Activated effector memory CD4-positive, alpha-beta T cell treated with Interleukin-2 at 50 U/mL for 16 hours (primary cell): ENCODE data around the gene PAPSS2.
"Not testable (repeated sequence)": the region's sequence is repeated elsewhere in the genome, so short reads cannot be mapped to it uniquely, and the experiment has no call there.

Source experiments
- DNase-seq: peaks from one replicate; pipeline ENCODE4 v3.0.0-alpha.2; 2020

The PAPSS2 gene

DNA sequence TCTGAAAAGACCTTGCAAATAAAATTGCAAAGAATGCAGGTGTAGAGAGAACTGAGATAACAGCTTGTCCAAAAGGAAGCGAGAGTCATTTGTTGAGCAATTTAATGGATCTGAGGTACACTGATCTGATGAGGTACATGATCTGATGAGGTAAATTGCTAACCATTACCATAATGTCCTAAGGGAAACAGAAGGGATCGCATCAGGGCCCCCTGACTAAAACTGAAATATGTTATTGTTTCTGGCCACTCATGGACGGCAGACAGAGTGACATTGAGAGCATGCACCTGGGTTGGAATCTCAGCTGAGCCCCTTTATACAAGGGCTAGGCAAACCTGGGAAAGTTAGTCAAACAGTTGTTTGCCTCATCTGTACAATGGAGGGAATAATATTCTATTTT lies 15.8 kb upstream of the PAPSS2 start:
- no peak for DNase-seq

DNA sequence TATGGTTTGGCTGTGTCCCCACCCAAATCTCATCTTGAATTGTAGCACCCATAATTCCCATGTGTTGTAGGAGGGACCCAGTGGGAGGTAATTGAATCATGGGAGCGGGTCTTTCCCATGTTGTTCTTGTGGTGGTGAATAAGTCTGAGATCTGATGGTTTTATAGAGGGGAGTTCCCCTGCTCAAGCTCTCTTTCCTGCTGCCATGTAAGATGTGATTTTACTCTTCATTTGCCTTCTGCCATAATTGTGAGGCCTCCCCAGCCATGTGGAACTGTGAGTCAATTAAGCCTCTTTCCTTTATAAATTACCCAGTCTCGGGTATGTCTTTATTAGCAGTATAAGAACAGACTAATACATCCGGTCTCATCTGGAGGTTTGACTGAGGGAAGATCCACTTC lies 15.2 kb upstream of the PAPSS2 start:
- DNase-seq: not testable (repeated sequence)

DNA sequence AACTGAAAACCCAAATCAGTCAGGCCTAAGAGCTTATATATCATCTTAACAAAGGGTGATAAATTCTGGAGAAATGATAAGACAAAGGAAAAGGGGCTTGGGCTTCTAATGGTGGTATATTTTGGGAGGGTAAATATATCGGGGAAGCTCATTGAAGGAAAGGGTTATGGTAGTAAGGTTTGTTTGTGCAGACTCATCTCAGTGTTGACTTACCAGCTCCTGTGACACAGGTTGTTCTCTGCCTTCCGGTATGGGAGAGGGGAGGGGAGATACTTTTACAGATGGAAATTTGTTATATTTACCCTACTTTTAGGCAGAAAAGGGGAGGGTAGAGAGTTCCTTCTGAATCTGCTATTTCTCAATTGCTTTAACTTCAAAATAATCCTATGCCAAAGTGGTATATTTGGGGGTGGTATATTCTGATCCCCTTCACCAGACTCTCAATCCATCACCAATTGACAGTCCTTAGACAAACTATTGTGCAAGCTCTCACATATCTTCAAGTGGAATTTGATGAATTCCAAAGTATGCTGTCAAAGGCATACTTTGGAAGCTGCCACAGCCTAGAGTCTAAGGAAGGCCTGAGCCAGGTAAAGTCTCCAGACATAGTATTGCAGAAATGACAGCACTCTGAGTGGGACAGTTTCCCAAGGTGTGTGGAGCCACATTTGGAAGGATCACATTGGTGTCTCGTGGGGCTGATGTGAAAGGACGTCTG lies 13.3 kb upstream of the PAPSS2 start:
- no peak for DNase-seq

DNA sequence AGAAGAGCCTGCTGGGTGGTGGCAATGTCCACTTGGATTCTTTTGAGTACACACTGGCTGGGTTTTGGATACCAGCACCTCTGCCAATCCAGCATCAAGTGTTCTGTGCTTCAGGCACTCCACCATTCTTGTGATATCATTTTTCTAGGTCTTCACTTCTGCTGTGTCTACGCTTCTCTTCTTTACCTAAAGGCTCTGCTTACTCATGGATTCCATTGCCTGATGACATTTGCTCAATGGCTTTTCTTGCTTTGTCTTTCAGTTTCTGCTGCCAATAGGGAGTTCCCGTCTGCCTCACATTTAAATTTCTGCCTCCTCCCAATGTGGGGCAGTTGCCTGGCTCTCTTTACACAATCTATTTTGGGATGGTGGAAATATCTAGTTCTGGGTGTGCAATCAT lies 12.7 kb upstream of the PAPSS2 start:
- no peak for DNase-seq

DNA sequence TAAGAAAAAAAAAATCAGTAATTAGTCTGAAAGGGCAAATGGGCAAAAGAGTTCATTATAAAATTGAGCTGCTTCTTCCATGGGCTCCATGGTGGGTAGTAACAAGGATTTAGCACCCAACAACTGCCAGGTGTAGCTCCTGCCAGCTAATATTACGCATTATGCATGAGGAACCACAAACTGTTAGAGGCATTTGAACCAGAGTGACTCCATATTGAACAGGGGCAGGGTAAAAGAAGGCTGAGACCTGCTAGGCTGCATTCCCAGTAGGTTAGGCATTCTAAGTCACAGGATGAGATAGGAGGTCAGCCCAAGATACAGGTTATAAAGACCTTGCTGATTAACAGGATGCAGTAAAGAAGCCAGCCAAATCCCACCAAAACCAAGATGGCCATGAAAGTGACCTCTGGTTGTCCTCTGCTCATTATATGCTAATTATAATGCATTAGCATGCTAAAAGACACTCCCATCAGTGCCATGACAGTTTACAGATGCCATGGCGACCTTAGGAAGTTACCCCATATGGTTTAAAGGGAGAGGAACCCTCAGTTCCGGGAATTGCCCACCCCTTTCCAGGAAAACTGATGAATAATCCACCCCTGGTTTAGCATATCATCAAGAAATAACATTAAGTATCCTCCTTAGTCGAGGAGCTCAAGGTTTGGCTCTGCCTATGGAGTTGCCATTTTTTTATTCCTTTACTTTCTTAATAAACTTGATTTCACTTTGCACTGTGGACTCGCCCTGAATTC lies 8.7 kb upstream of the PAPSS2 start:
- DNase-seq: no peak

DNA sequence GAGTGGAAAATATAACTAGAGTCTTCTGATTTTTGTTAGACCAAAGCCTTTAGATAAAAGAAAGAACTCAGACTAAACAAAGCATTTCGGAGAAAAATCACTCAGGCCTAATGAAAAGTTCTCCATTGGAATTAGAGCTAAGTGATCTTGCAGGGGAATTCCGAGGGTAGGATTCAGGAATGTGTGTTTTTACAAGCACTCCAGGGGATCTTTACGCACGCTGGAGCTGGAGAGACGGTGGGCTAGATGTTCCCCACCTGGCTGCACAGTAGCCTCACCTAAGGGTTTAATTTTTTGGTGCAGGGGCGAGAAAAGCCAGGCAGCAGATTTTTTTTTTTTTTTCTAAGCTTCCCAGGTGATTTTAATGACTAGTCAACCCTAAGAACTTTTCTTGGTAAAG lies 7.9 kb upstream of the PAPSS2 start:
- DNase-seq: no peak

DNA sequence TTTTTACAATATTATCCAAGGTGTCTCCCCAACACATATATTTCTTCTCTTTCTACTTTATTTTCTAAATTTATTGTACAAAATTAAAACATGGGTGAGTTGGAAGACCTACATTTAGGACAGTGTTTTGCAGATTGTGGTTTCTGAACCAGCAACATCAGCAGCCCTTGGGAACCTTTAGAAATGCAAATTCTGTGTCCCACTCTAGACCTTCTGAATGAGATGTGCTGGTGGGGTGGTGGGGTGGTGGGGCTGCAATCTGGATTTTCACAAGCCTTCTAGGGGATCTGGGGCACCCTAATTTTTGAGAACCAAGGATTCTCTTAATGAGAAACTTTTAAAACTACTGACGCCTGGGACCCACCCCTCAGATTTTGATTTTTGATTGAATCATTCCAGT lies 7.4 kb upstream of the PAPSS2 start:
- DNase-seq: no peak

DNA sequence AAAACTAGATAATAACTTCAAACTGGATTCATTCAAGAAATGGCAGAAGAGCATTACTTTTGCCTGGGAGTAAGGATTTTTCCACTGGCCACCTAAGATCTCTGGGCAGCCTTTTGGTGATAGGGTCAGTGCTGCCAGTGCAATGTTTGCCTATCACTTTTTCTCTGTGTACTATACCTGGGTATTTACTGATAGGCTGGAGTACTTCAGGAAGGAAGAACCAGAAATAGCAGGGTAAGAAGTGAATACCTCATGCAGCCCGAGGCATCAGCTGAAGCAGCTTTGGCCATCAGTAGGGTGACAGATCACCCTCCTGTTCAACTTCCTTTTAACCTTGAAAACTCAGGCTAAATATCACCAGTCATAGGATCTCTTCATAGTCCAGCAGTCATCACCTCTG lies 5.5 kb upstream of the PAPSS2 start:
- no peak for DNase-seq

DNA sequence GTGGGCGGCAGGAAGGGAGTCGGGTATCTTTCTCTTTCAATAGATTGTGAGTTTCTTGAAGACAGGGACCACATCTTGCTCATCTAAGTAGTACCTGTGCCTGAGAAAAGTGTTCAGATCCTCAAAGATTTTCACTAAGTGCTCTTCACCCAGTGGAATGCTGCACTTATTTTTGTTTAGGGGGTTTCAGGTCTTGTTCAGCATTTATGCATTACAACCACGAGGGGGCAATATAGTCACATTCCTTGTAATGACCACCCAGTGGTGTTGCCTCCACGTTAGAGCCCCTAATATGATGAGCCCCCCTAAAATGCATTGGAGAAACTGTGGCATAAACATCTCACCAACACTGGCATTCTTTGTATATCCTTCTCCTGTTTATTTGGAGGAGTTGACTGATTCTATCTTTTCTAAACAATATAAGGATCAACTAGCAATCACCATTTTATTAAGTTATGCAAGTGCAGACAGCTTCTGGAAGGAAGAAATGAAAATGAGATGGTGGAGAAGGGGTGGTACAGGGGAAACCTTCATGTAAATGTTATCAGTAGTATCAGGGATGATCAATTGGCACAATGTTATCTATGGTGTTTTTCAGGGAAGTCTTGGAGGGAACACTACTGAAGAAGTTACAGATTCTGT lies 3.1 kb upstream of the PAPSS2 start:
- no peak for DNase-seq

DNA sequence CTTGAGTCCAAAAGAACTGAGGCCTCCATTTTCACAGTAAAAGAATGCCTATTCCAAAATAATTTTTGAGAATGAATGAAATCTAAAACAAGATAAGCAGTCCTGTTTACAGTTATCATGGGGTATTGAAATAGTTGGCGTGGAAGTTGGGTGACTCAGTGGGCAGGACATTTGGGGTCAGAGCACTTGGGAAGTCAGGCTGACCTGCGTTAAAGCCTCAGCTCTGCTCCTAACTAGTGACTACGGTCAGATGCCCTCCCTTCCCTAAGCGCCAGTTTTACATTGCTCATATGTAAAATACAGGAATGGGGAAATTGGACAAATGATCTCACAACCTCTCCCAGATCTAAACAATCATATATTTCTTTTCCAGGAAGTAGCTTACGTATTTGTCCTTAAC lies 2.3 kb upstream of the PAPSS2 start:
- DNase-seq: no peak

DNA sequence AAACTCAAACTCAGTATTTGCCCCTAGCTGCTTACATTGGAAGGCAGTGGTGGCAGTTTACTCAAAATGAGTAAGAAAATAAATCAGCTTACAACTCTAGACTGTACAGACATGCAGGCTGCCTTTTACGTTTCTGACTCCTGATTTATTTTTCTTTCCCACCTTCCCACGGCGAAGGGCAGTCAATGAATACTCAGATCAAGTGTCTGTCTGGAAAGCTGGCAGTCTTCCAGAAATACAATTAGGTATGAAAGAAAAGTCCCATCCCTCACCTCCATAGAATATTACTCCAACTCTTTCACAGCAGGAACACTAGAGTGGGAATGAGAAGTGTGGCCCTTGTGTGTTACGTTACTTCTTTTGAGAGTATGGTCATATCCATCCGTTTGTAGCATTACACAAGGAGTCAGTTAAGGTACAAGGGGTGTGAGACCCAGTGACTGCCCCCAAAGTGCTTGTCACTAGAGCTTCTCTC lies 1.3 kb upstream of the PAPSS2 start:
- no peak for DNase-seq

DNA sequence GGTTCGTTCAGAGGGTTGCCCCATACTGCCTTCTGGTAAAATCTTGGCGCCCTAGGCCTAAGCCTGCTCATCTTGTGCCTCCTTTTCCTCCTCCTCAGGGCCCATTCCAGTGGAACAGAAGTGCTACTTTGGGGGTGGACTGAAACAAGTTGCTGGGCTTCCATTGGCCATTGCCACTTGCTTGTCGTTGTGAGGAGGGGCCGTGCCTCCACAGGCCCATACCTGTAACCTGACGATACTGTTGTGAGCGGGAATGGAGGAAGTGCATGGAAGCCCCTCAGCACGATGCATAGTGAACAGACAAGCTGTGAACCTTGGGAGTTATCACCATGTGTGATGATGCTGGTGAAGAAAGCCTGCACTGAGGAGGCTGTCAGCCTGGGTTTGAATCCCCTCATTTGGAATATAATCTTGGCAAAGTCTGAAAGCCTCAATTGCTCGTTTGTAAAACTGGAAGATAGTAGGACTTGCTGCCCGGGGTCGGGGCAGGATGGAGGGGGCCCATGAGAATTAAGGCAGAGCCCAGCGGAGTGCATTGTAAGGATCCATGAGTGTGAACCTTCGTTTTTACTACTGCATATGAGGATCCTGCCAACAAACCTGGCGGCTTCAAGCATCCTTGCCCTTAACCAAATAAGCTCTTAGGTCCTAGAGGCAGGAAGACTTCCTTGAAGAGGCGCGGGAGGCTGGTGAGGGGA lies 671 bp upstream of the PAPSS2 start:
- no peak for DNase-seq

DNA sequence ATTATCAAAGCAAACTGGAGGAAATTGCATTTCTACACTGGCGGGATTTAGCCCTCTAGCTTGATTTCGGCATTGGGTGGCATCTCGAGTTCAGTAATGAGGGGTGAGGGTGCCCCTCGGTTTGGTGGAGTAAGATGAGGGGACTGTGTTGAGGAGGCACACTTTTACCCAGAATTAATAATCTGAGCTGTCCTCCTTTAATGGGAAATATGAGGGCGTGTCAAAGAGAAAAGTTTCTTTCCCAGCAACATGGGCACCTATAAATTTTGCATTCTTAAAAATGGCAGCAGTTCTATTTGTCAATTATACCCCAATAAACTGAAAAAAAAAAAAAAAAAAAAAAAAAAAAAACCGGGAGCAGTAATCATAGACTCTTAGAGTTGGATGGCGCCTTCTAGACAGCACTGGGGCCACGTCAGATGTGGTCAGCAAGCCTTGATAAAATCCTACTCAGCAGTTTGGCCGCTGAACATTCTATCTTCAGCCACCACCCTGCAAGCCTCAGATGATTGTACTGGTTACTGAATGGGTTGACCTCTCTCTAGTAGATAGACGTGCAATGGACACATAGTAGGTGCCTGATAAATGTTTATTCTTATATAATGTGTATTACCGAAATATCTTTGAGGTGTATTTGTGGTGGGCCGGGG lies 931 bp downstream of the PAPSS2 start:
- no peak for DNase-seq

DNA sequence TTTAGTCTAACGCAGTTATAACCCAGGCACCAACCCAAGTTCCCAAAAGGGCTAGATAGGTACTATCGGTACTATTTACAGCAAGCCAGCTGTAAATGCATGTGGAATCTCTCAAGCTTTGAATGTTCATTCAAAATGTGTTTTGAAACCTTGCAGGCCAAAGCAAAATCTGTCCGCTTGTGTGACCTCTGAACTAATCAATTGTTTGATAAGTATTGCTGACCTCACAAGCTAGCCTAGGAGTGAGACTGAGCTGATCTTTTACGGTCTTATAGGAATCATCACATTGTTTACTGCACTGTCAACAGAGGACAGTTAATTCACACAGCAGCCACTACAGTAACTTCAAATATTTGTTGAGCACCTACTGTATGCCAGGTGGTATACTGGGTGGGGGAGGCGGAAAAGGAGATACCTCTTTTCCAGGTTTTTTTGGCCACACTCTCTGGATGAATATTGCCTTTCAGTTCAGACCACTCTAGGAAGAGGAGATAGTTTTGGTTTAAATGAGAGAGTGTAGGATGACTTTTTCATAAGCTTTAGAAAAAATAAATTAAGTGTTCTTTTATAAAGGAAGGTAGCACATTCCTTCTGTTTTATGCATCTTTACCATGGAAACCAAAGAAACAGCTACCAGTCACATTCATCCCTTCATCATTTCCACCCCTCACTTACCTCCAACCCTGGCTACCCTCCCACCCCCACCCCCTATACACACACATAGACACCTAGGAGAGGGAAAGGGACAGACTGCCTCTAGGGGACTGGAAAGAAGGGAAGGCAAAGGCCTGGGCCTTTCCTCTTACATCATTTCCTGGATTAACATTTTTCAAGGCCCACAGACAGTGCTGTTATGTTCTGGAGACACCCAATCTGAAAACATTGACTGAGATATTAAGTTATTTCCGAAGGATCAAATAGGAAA lies 2.4 kb downstream of the PAPSS2 start:
- no peak for DNase-seq

DNA sequence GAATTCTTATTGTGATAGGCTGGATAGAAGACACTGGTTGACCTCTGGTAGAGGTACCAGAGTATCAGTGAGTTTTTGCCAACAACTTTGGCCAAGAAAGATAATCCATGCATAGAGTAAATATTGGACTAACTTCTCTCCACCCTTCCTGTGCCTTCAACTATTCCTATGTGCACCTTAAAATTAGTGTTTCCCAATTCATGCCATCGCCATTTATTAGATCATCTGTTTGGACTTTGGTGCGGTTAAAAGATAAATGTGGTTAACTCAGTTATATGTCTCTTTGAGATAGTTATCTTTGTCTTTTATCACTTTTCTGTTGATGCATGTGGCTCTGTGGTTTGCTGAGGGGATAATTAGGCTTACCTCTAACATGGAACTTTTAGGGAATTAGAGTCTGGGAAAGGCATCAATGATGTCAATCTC lies 4.6 kb downstream of the PAPSS2 start:
- no peak for DNase-seq

DNA sequence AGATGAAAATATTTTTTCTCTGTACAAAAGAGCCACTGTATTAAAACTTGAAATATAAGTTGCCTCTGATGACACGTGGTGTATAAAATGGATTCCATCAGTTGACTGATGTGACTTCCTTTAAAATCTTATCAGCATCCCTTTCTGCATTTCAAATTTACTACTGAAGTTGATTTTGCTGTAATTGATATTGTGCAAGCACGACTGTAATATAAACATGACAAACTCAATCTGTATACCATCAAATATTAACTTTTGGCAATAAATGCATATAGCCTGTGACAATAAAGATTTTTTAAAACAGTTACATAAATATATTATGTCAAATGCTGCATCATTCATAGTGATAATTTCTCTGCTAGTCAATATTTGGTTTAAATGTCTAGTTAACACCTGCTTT lies 7.8 kb downstream of the PAPSS2 start:
- no peak for DNase-seq

DNA sequence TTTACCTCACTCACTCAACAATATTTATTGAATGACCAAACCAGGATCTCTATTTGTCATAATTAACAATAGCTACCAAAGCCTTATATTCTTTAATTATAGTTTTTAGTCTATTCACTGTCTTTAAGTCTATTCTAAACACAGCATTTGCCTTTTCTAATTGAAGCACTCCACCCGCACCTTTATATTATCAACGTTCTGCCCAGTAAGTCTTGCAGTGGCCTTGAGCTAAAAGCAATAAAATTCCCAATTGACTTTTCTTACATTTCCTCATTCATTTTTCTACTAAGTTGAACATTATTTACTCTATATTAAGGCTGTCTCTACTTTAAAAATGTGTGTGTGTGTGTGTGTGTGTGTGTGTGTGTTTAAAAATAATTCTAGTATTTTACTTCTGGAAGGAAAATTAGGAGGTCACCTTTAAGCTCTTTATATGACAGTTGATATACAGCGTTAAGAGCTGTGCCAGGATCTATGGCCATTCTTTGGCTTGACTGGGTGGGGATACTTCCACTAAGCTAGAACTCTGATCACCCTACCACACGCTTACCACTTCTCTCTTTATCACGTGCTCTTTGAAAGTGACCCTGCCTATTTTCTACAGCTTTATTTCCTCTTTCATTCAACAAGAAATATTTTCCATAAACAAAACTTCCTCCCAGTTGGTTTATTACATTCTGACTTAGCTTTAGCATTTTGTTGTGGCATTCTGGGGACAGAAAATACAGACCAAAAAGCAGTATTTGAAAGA lies 8.8 kb downstream of the PAPSS2 start:
- no peak for DNase-seq

DNA sequence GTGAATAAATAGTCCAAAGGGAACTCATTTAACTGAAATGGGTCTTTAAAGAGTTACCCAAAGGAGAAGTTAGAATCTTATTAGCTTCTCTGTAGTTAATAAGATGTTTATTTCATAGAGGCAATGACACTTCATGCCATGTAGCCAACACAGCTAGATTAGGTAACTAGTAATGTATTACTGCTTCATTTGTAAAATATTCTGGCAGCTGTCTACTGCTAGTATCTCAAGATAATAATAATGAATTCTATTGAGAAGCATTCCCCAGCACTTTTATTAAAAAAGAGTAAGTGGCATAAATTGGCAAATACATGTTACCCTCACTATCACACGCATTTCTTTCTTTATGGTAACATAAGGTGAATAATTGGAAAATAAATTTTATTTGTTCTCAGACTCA lies 10.1 kb downstream of the PAPSS2 start:
- DNase-seq: no peak

DNA sequence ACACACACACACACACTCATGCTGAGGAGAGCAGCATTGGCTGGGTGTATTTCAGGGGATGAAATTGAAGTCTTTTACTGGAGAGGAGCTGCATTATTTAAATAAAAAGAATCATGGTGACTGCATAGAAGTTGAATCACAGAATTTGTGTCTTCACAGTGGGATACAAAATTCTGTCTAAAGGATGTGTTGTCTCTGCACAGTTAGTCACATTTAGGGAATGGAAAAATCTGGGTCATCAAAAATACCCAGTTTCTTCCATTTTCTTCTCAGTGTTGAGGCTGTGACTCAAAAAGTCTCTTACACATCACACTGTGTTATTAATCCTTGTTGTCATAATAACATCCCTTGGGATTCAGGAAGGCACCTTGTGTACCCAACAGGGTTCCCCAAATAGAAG lies 10.9 kb downstream of the PAPSS2 start:
- no peak for DNase-seq

DNA sequence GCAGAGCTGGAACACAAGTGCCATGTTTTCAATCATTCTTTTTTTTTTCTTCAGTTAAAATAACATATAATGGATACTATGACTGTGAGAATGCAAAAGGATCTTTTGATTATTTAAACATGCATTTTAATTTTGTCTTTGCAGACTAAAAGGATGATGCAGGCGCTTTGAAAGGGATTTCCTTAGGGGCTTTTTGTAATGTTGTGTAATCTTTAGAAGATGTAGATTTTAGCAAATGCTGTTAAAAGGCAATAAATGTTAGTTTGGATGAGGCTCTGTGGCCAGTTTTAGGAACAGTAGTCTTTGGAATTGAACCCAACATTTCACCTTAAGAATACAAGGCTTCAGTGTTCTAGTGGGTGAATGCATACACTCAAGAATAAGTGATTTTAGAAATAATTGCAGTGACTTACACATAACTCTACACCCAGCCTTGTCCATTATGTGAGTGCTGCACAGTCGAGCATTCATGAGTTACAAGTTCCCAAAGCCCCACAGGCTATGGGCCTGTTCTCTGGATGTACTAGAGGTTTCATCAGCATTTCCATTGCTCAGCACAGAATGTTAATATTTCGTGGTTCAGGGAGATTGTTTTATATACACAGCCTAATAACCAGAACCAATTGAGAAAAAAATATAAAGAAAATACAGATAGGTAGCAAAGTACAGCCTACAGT lies 11.6 kb downstream of the PAPSS2 start:
- no peak for DNase-seq
